Neuron (in vitro differentiated cells): ENCODE data around the gene DYSF.

Experiments used
- H2AFZ ChIP-seq: one replicate; pipeline ENCODE4 v1.6.1; 2013; ENCODE audit warnings: low read depth, mild to moderate bottlenecking, inconsistent platforms, low read length, moderate library complexity
- H3K27me3 ChIP-seq: one replicate; pipeline ENCODE4 v1.6.1; 2013; ENCODE audit warnings: low read length; ENCODE audit not compliant: insufficient read depth
- H3K36me3 ChIP-seq: one replicate; pipeline ENCODE4 v1.6.1; 2013; ENCODE audit warnings: low read length; ENCODE audit not compliant: insufficient read depth
- H3K4me1 ChIP-seq: one replicate; pipeline ENCODE4 v1.6.1; 2013; ENCODE audit warnings: low read length; ENCODE audit not compliant: insufficient read depth
- H3K4me3 ChIP-seq: 2 replicates; pipeline ENCODE4 v1.5.1; 2013; ENCODE audit warnings: mild to moderate bottlenecking, low read length, moderate library complexity
- H3K9me3 ChIP-seq: one replicate; pipeline ENCODE4 v1.6.1; 2013; ENCODE audit warnings: low read length

The DYSF gene

DNA sequence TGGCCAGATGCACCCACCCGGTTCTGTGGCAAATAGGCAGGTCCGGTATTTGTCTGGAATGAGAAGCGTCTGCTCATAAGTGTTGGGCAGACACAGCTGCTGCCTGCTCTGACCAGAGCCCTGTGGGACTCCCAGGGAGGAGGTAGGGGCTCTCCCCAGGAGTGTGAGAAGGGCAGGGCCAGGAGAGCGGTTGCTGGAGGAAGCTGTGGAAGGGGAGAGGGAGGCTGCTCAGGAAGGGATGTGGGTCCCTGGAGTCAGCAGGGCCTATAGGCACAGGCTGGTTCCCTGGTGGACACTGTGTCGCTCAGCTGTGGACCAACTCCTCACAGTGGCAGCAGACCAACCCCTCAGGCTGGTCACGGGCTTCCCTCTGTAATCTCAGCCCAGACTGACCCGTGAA, 109.2 kb downstream of the DYSF start:
- Histone ChIP-seq H3K36me3 (no peaks in the 10 kb centered on the region), H2AFZ (no peak overlapping the region), H3K4me1 (no peaks in the 10 kb centered on the region), H3K4me3 (no peak overlapping the region), H3K9me3 (no peaks in the 10 kb centered on the region), H3K27me3 (no peaks in the 10 kb centered on the region)

GRCh38 chr2:71563872-71564271, 110.5 kb downstream of the DYSF start:
- Histone ChIP-seq H2AFZ (no peak overlapping the region), H3K4me1 (no peaks in the 10 kb centered on the region), H3K4me3 (no peak overlapping the region), H3K27me3 (no peaks in the 10 kb centered on the region), H3K36me3 (no peaks in the 10 kb centered on the region), H3K9me3 (no peaks in the 10 kb centered on the region)

- H3K27me3 ChIP-seq: no peaks in the 10 kb centered on the region
- no peaks in the 10 kb centered on the region for H3K9me3 ChIP-seq
- H3K36me3 ChIP-seq: no peaks in the 10 kb centered on the region
- H2AFZ ChIP-seq: no peak overlapping the region
- H3K4me1 ChIP-seq: no peaks in the 10 kb centered on the region
- H3K4me3 ChIP-seq: no peak overlapping the region
Measured at GRCh38 chr2:71564361-71564760, 111.0 kb downstream of the DYSF start.

- H2AFZ ChIP-seq: no peak overlapping the region
- H3K4me3 ChIP-seq: no peak overlapping the region
- H3K27me3 ChIP-seq: no peaks in the 10 kb centered on the region
- no peaks in the 10 kb centered on the region for H3K4me1 ChIP-seq
- no peaks in the 10 kb centered on the region for H3K36me3 ChIP-seq
- H3K9me3 ChIP-seq: no peaks in the 10 kb centered on the region
Measured at GRCh38 chr2:71564790-71565189, 111.4 kb downstream of the DYSF start.

GRCh38 chr2:71566372-71566771, 113.0 kb downstream of the DYSF start:
- H3K9me3 ChIP-seq: no peaks in the 10 kb centered on the region

GRCh38 chr2:71567625-71568024, 114.3 kb downstream of the DYSF start:
- no peak overlapping the region for H3K4me3 ChIP-seq
- no peaks in the 10 kb centered on the region for H3K27me3 ChIP-seq
- no peak overlapping the region for H2AFZ ChIP-seq
- no peaks in the 10 kb centered on the region for H3K36me3 ChIP-seq
- no peaks in the 10 kb centered on the region for H3K4me1 ChIP-seq
- H3K9me3 ChIP-seq: peaks cover 4% of the 10 kb centered on the region

More at GRCh38 chr2:71566372-71566771, 113.0 kb downstream of the DYSF start:
- Histone ChIP-seq H3K4me1 (no peaks in the 10 kb centered on the region), H3K36me3 (no peaks in the 10 kb centered on the region), H3K4me3 (no peak overlapping the region), H2AFZ (no peak overlapping the region), H3K27me3 (no peaks in the 10 kb centered on the region)

GRCh38 chr2:71568103-71568502, 114.7 kb downstream of the DYSF start:
- H3K4me1 ChIP-seq: no peaks in the 10 kb centered on the region
- no peaks in the 10 kb centered on the region for H3K36me3 ChIP-seq
- no peak overlapping the region for H2AFZ ChIP-seq
- H3K9me3 ChIP-seq: peaks cover 4% of the 10 kb centered on the region
- H3K27me3 ChIP-seq: no peaks in the 10 kb centered on the region
- H3K4me3 ChIP-seq: no peak overlapping the region

DNA sequence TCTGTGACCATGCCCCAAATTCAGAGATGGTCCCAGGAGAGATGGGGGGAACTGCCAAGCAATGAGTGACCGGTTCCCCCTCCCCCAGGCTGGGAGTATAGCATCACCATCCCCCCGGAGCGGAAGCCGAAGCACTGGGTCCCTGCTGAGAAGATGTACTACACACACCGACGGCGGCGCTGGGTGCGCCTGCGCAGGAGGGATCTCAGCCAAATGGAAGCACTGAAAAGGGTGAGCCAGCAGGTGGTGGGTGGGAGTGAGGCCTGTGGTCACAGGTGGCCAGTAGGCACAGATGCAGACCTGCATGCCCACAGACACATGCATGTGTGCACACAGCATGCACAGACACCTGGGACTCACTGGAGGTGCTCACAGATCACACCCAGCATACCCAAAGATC, 117.2 kb downstream of the DYSF start:
- no peaks in the 10 kb centered on the region for H3K4me1 ChIP-seq
- no peaks in the 10 kb centered on the region for H3K36me3 ChIP-seq
- peaks cover 4% of the 10 kb centered on the region for H3K9me3 ChIP-seq
- H3K4me3 ChIP-seq: no peak overlapping the region
- H3K27me3 ChIP-seq: no peaks in the 10 kb centered on the region
- no peak overlapping the region for H2AFZ ChIP-seq

DNA sequence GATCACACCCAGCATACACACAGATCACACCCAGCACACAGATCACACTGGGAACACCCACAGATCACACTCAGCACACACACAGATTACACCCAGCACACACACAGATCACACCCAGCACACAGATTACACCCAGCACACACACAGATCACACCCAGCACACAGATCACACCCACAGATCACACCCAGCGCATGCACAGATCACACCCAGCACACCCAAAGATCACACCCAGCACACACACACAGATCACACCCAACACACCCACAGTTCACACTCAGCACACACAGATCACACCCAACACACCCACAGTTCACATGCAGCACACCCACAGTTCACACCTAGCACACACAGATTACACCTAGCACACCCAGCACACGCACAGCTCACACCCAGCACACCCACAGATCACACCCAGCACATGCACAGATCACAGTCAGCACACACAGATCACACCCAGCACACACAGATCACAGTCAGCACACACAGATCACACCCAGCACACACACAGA, 117.6 kb downstream of the DYSF start:
- no peaks in the 10 kb centered on the region for H3K4me1 ChIP-seq
- H3K4me3 ChIP-seq: no peak overlapping the region
- peaks cover 4% of the 10 kb centered on the region for H3K9me3 ChIP-seq
- H3K36me3 ChIP-seq: no peaks in the 10 kb centered on the region
- H3K27me3 ChIP-seq: no peaks in the 10 kb centered on the region
- no peak overlapping the region for H2AFZ ChIP-seq

DNA sequence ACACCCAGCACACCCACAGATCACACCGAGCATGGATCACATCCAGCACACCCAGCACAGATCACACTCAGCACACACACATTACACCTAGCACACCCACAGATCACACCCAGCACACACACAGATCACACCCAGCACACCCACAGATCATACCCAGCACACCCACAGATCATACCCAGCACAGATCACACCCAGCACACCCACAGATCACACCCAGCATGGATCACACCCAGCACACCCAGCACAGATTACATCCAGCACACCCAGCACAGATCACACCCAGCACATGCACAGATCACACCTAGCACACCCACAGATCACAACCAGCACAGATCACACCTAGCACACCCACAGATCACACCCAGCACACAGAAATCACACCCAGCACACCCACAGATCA, 118.6 kb downstream of the DYSF start:
- Histone ChIP-seq H3K9me3 (peaks cover 4% of the 10 kb centered on the region), H3K27me3 (no peaks in the 10 kb centered on the region), H3K4me1 (no peaks in the 10 kb centered on the region), H3K36me3 (no peaks in the 10 kb centered on the region), H3K4me3 (no peak overlapping the region), H2AFZ (no peak overlapping the region)

DNA sequence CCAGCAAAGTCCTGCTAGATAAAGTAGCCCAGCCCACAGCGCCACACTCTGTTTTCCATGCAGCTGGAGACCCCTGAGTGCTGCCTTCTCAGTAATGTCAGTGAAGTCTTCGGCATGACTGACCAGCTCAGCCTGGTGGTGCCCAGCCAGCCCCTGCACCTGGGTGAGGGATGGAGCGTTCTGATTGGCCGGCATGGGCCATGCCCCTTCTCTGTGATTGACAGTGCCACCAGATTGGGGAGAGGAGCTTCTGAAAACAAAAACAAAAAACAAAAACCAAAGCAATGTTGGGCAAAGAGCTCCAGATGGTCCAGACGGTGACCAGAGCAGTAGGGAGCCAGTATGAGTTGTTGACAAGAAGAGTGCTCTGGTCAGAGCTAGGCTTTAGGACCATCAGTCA, 122.6 kb downstream of the DYSF start:
- Histone ChIP-seq H3K36me3 (no peaks in the 10 kb centered on the region), H2AFZ (no peak overlapping the region), H3K27me3 (no peaks in the 10 kb centered on the region), H3K4me3 (no peak overlapping the region), H3K4me1 (no peaks in the 10 kb centered on the region), H3K9me3 (peaks cover 4% of the 10 kb centered on the region)

DNA sequence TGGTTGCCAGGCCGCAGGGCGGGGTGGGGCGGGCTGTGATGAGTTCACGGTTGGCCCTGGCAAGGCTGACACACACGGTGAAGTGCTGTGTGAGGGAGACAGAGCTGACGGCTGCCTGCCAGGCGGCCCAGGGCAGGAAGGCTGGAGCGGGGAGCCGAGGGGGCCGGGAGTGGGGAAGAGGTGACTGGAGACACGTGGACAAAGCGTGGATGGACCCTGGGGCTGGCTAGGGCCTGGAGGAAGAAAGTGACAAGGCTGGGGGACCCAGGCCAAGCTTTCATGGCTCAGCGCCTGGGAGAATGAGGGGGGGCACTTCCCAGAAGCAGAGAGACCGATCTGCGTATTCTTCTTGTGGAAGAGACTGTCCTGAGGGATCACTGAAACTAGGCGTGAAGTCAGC, 123.2 kb downstream of the DYSF start:
- Histone ChIP-seq H3K9me3 (peaks cover 4% of the 10 kb centered on the region), H3K4me1 (no peaks in the 10 kb centered on the region), H3K4me3 (no peak overlapping the region), H2AFZ (no peak overlapping the region), H3K36me3 (no peaks in the 10 kb centered on the region), H3K27me3 (no peaks in the 10 kb centered on the region)

GRCh38 chr2:71577209-71577608, 123.8 kb downstream of the DYSF start:
- no peaks in the 10 kb centered on the region for H3K4me1 ChIP-seq
- H3K27me3 ChIP-seq: no peaks in the 10 kb centered on the region
- H3K9me3 ChIP-seq: no peaks in the 10 kb centered on the region
- H3K36me3 ChIP-seq: no peaks in the 10 kb centered on the region
- H3K4me3 ChIP-seq: no peak overlapping the region
- no peak overlapping the region for H2AFZ ChIP-seq

GRCh38 chr2:71578767-71579342, 125.5 kb downstream of the DYSF start:
- Histone ChIP-seq H3K4me1 (no peaks in the 10 kb centered on the region), H2AFZ (no peak overlapping the region), H3K27me3 (no peaks in the 10 kb centered on the region), H3K9me3 (no peaks in the 10 kb centered on the region), H3K4me3 (no peak overlapping the region), H3K36me3 (no peaks in the 10 kb centered on the region)
